ENCODE measurements around the gene RBM20.
A peak's percentile ranks its signal among the peaks of the same experiment; 100 is the strongest.
"Not testable (repeated sequence)": the region's sequence is repeated elsewhere in the genome, so short reads cannot be mapped to it uniquely, and the experiment has no call there.

Gene RBM20

GRCh38 chr10:110628161-110628560 lies 16.0 kb upstream of the RBM20 start:
- H3K4me3 ChIP-seq (ENCODE audit: low read depth in 1 of 2, low read length in 2 of 2): no peak overlapping the region
- no peaks in the 10 kb centered on the region for H3K4me1 ChIP-seq (ENCODE audit: control insufficient read depth in 1 of 2, insufficient read depth in 2 of 2, low read length in 2 of 2)
- no peaks in the 10 kb centered on the region for H3K36me3 ChIP-seq (ENCODE audit: control insufficient read depth in 1 of 2, insufficient read depth in 2 of 2, low read length in 2 of 2)
- H3K9me3 ChIP-seq (ENCODE audit: control insufficient read depth in 1 of 2, low read length in 2 of 2): no peaks in the 10 kb centered on the region
- no peak overlapping the region for H3K27ac ChIP-seq (ENCODE audit: low read length)
- H3K27me3 ChIP-seq (ENCODE audit: low read depth, low read length): no peaks in the 10 kb centered on the region

GRCh38 chr10:110629680-110630191 lies 14.4 kb upstream of the RBM20 start:
- H3K27me3 ChIP-seq (ENCODE audit: low read depth, low read length): no peaks in the 10 kb centered on the region
- H3K4me1 ChIP-seq (ENCODE audit: control insufficient read depth in 1 of 2, insufficient read depth in 2 of 2, low read length in 2 of 2): no peaks in the 10 kb centered on the region
- no peak overlapping the region for H3K4me3 ChIP-seq (ENCODE audit: low read depth in 1 of 2, low read length in 2 of 2)
- H3K36me3 ChIP-seq (ENCODE audit: control insufficient read depth in 1 of 2, insufficient read depth in 2 of 2, low read length in 2 of 2): no peaks in the 10 kb centered on the region
- peak overlapping the region; percentile 62 for H3K27ac ChIP-seq (ENCODE audit: low read length)
- H3K9me3 ChIP-seq (ENCODE audit: control insufficient read depth in 1 of 2, low read length in 2 of 2): no peaks in the 10 kb centered on the region

- no peaks in the 10 kb centered on the region for H3K27me3 ChIP-seq (ENCODE audit: low read depth, low read length)
- H3K4me3 ChIP-seq (ENCODE audit: low read depth in 1 of 2, low read length in 2 of 2): no peak overlapping the region
- no peak overlapping the region for H3K27ac ChIP-seq (ENCODE audit: low read length)
- no peaks in the 10 kb centered on the region for H3K36me3 ChIP-seq (ENCODE audit: control insufficient read depth in 1 of 2, insufficient read depth in 2 of 2, low read length in 2 of 2)
- H3K4me1 ChIP-seq (ENCODE audit: control insufficient read depth in 1 of 2, insufficient read depth in 2 of 2, low read length in 2 of 2): no peaks in the 10 kb centered on the region
- H3K9me3 ChIP-seq (ENCODE audit: control insufficient read depth in 1 of 2, low read length in 2 of 2): no peaks in the 10 kb centered on the region
Measured at GRCh38 chr10:110631934-110632333, 12.2 kb upstream of the RBM20 start.

- no peaks in the 10 kb centered on the region for H3K36me3 ChIP-seq (ENCODE audit: control insufficient read depth in 1 of 2, insufficient read depth in 2 of 2, low read length in 2 of 2)
- H3K9me3 ChIP-seq (ENCODE audit: control insufficient read depth in 1 of 2, low read length in 2 of 2): no peaks in the 10 kb centered on the region
- no peak overlapping the region for H3K27ac ChIP-seq (ENCODE audit: low read length)
- peaks cover 0 to 6% of the 10 kb centered on the region in 2 donors for H3K4me1 ChIP-seq (ENCODE audit: control insufficient read depth in 1 of 2, insufficient read depth in 2 of 2, low read length in 2 of 2)
- H3K4me3 ChIP-seq (ENCODE audit: low read depth in 1 of 2, low read length in 2 of 2): no peak overlapping the region
- H3K27me3 ChIP-seq (ENCODE audit: low read depth, low read length): no peaks in the 10 kb centered on the region
Measured at GRCh38 chr10:110632591-110633215, 11.4 kb upstream of the RBM20 start.

- Histone ChIP-seq H3K27ac (ENCODE audit: low read length) (no peak overlapping the region), H3K4me3 (ENCODE audit: low read depth in 1 of 2, low read length in 2 of 2) (no peak overlapping the region), H3K9me3 (ENCODE audit: control insufficient read depth in 1 of 2, low read length in 2 of 2) (no peaks in the 10 kb centered on the region), H3K27me3 (ENCODE audit: low read depth, low read length) (no peaks in the 10 kb centered on the region), H3K4me1 (ENCODE audit: control insufficient read depth in 1 of 2, insufficient read depth in 2 of 2, low read length in 2 of 2) (peaks cover 0 to 6% of the 10 kb centered on the region in 2 donors), H3K36me3 (ENCODE audit: control insufficient read depth in 1 of 2, insufficient read depth in 2 of 2, low read length in 2 of 2) (no peaks in the 10 kb centered on the region)
Measured at GRCh38 chr10:110634527-110635209, 9.5 kb upstream of the RBM20 start.

- Histone ChIP-seq H3K27me3 (ENCODE audit: low read depth, low read length) (no peaks in the 10 kb centered on the region), H3K4me3 (ENCODE audit: low read depth in 1 of 2, low read length in 2 of 2) (no peak overlapping the region), H3K36me3 (ENCODE audit: control insufficient read depth in 1 of 2, insufficient read depth in 2 of 2, low read length in 2 of 2) (no peaks in the 10 kb centered on the region), H3K9me3 (ENCODE audit: control insufficient read depth in 1 of 2, low read length in 2 of 2) (no peaks in the 10 kb centered on the region), H3K27ac (ENCODE audit: low read length) (peak overlapping the region; percentile 3), H3K4me1 (ENCODE audit: control insufficient read depth in 1 of 2, insufficient read depth in 2 of 2, low read length in 2 of 2) (peaks cover 0 to 6% of the 10 kb centered on the region in 2 donors)
Measured at GRCh38 chr10:110636572-110636931, 7.6 kb upstream of the RBM20 start.

GRCh38 chr10:110636932-110637557 lies 7.1 kb upstream of the RBM20 start:
- no peaks in the 10 kb centered on the region for H3K9me3 ChIP-seq (ENCODE audit: control insufficient read depth in 1 of 2, low read length in 2 of 2)
- H3K4me3 ChIP-seq (ENCODE audit: low read depth in 1 of 2, low read length in 2 of 2): no peak overlapping the region
- peaks cover 0 to 6% of the 10 kb centered on the region in 2 donors for H3K4me1 ChIP-seq (ENCODE audit: control insufficient read depth in 1 of 2, insufficient read depth in 2 of 2, low read length in 2 of 2)
- H3K36me3 ChIP-seq (ENCODE audit: control insufficient read depth in 1 of 2, insufficient read depth in 2 of 2, low read length in 2 of 2): no peaks in the 10 kb centered on the region
- H3K27me3 ChIP-seq (ENCODE audit: low read depth, low read length): peaks cover under 1% of the 10 kb centered on the region
- peak overlapping the region; percentile 3 for H3K27ac ChIP-seq (ENCODE audit: low read length)

- H3K27me3 ChIP-seq (ENCODE audit: low read depth, low read length): peaks cover 6% of the 10 kb centered on the region
- no peak overlapping the region for H3K4me3 ChIP-seq (ENCODE audit: low read depth in 1 of 2, low read length in 2 of 2)
- H3K36me3 ChIP-seq (ENCODE audit: control insufficient read depth in 1 of 2, insufficient read depth in 2 of 2, low read length in 2 of 2): no peaks in the 10 kb centered on the region
- no peaks in the 10 kb centered on the region for H3K9me3 ChIP-seq (ENCODE audit: control insufficient read depth in 1 of 2, low read length in 2 of 2)
- no peak overlapping the region for H3K27ac ChIP-seq (ENCODE audit: low read length)
- H3K4me1 ChIP-seq (ENCODE audit: control insufficient read depth in 1 of 2, insufficient read depth in 2 of 2, low read length in 2 of 2): peaks cover 0 to 6% of the 10 kb centered on the region in 2 donors
Measured at GRCh38 chr10:110637558-110638053, 6.5 kb upstream of the RBM20 start.

- Histone ChIP-seq H3K27me3 (ENCODE audit: low read depth, low read length) (peaks cover 14% of the 10 kb centered on the region), H3K4me3 (ENCODE audit: low read depth in 1 of 2, low read length in 2 of 2) (no peak overlapping the region), H3K27ac (ENCODE audit: low read length) (no peak overlapping the region), H3K36me3 (ENCODE audit: control insufficient read depth in 1 of 2, insufficient read depth in 2 of 2, low read length in 2 of 2) (no peaks in the 10 kb centered on the region), H3K9me3 (ENCODE audit: control insufficient read depth in 1 of 2, low read length in 2 of 2) (no peaks in the 10 kb centered on the region), H3K4me1 (ENCODE audit: control insufficient read depth in 1 of 2, insufficient read depth in 2 of 2, low read length in 2 of 2) (peaks cover 0 to 10% of the 10 kb centered on the region in 2 donors)
Measured at GRCh38 chr10:110638319-110638718, 5.8 kb upstream of the RBM20 start.

- H3K4me3 ChIP-seq (ENCODE audit: low read depth in 1 of 2, low read length in 2 of 2); H3K27ac ChIP-seq (ENCODE audit: low read length); H3K9me3 ChIP-seq (ENCODE audit: control insufficient read depth in 1 of 2, low read length in 2 of 2); H3K36me3 ChIP-seq (ENCODE audit: control insufficient read depth in 1 of 2, insufficient read depth in 2 of 2, low read length in 2 of 2): not testable (repeated sequence)
- H3K27me3 ChIP-seq (ENCODE audit: low read depth, low read length): peaks cover 19% of the 10 kb centered on the region
- peaks cover 0 to 18% of the 10 kb centered on the region in 2 donors for H3K4me1 ChIP-seq (ENCODE audit: control insufficient read depth in 1 of 2, insufficient read depth in 2 of 2, low read length in 2 of 2)
Measured at GRCh38 chr10:110639046-110639445, 5.1 kb upstream of the RBM20 start.

GRCh38 chr10:110639858-110640257 lies 4.3 kb upstream of the RBM20 start:
- not testable (repeated sequence) for H3K9me3 ChIP-seq (ENCODE audit: control insufficient read depth in 1 of 2, low read length in 2 of 2); H3K27ac ChIP-seq (ENCODE audit: low read length); H3K4me3 ChIP-seq (ENCODE audit: low read depth in 1 of 2, low read length in 2 of 2); H3K36me3 ChIP-seq (ENCODE audit: control insufficient read depth in 1 of 2, insufficient read depth in 2 of 2, low read length in 2 of 2)
- H3K4me1 ChIP-seq (ENCODE audit: control insufficient read depth in 1 of 2, insufficient read depth in 2 of 2, low read length in 2 of 2): peaks cover 0 to 26% of the 10 kb centered on the region in 2 donors
- peaks cover 23% of the 10 kb centered on the region for H3K27me3 ChIP-seq (ENCODE audit: low read depth, low read length)

All from muscle layer of duodenum (tissue), 2 donors.